Mucosa of stomach (tissue), 1 donor: ENCODE measurements around the gene FTCD.

ENCODE experiments used
- H3K27me3 ChIP-seq: one replicate; pipeline ENCODE4 v1.7.0; 2013; ENCODE audit warnings: mild to moderate bottlenecking, low read length; ENCODE audit not compliant: control insufficient read depth, insufficient read depth
- H3K36me3 ChIP-seq: one replicate; pipeline ENCODE4 v1.7.0; 2013; ENCODE audit warnings: low read length; ENCODE audit not compliant: control insufficient read depth, insufficient read depth
- H3K4me1 ChIP-seq: one replicate; pipeline ENCODE4 v1.7.0; 2013; ENCODE audit warnings: mild to moderate bottlenecking, low read length; ENCODE audit not compliant: control insufficient read depth, insufficient read depth
- H3K4me3 ChIP-seq: one replicate; pipeline ENCODE4 v1.7.0; 2013; ENCODE audit warnings: low read length
- H3K9ac ChIP-seq: one replicate; pipeline ENCODE4 v1.7.0; 2013; ENCODE audit warnings: mild to moderate bottlenecking, low read length, moderate library complexity
- H3K9me3 ChIP-seq: one replicate; pipeline ENCODE4 v1.7.0; 2013; ENCODE audit warnings: mild to moderate bottlenecking, low read length, moderate library complexity; ENCODE audit not compliant: control insufficient read depth
- donor health status: Pancreatic carcinoma.

Gene FTCD

GRCh38 chr21:46126309-46127238 lies 28.8 kb downstream of the FTCD start:
- no peak overlapping the region for H3K4me3 ChIP-seq
- no peaks in the 10 kb centered on the region for H3K36me3 ChIP-seq
- no peaks in the 10 kb centered on the region for H3K27me3 ChIP-seq
- H3K9me3 ChIP-seq = no peaks in the 10 kb centered on the region
- H3K9ac ChIP-seq = no peak overlapping the region
- H3K4me1 ChIP-seq = no peaks in the 10 kb centered on the region

DNA sequence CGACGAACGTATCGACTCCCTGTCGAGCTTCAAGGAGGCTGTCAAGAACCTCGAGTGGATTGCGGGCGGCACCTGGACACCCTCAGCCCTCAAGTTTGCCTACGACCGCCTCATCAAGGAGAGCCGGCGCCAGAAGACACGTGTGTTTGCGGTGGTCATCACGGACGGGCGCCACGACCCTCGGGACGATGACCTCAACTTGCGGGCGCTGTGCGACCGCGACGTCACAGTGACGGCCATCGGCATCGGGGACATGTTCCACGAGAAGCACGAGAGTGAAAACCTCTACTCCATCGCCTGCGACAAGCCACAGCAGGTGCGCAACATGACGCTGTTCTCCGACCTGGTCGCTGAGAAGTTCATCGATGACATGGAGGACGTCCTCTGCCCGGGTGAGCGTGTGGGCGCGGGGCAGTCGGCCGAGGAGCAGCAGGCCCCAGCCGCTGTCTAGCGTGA lies 29.5 kb downstream of the FTCD start:
- no peaks in the 10 kb centered on the region for H3K27me3 ChIP-seq
- no peaks in the 10 kb centered on the region for H3K36me3 ChIP-seq
- H3K4me1 ChIP-seq = no peaks in the 10 kb centered on the region
- H3K9ac ChIP-seq = no peak overlapping the region
- H3K9me3 ChIP-seq = no peaks in the 10 kb centered on the region
- no peak overlapping the region for H3K4me3 ChIP-seq

DNA sequence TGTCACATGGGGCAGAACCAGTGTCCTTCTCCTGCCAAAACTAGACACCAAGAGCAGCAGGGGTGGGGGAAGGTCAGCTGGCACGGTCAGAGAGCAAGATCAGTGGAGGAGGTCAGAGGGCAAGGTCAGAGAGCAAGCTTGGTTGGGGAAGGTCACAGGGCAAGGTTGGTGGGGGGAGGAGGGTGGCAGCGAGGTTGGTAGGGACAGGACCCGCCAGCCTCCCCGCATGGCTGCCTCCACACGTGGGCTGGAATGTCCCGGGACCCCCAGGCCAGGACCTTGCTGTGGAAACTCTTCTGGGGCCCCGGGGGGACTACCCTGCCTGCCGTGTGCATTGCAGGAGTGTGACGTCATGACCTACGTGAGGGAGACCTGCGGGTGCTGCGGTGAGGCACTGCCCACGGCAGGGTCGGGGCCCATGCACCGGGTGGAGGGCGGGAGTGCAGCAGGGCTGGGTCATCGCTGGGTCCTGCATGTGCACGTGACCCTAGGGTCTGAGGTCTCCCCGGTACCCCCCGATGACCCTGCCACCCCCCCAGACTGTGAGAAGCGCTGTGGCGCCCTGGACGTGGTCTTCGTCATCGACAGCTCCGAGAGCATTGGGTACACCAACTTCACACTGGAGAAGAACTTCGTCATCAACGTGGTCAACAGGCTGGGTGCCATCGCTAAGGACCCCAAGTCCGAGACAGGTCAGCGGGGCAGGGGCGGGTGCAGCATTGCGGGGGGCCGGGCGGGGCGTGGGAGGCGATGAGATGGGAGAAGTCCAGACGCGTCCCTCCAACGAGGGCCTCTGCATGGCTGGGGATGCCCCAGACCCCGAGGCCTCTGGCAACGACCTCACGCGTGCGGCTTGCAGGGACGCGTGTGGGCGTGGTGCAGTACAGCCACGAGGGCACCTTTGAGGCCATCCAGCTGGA lies 30.2 kb downstream of the FTCD start:
- Histone ChIP-seq H3K4me1 (no peaks in the 10 kb centered on the region), H3K9ac (no peak overlapping the region)

DNA sequence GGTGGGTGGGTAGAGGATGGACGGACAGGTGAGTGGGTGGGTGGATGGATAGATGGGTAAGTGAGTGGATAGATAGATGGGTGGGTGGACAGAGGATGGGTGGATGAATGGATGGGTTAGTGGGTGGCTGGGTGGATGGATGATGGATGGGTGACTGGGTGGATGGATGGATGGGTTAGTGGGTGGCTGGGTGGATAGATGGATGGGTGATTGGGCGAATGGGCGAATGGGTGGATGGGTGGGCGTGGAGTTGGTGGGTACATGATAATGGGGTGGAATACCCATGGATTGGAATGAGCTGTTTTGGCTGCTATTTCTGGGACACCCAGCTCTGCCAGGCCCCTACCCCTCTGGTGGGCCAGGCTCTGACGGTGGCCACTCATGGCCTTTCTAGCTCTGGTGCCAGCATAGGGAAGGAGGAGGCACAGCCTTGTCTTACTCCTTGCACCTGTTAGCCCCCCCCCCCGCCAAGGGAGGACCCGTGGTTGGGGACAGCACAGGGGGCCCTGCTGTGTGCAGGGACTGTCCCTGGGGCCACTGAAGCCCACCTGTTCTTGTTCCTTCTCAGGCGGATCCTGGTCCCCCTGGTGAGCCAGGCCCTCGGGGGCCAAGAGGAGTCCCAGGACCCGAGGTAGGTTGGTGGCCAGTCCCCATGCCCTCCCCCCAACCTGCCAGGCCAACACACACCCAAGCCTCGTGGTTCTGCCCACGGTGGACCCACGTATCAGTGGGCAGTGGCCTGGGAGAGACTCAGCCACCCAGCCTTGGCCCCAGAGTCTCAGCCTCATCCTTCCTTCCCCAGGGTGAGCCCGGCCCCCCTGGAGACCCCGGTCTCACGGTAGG lies 31.1 kb downstream of the FTCD start:
- Histone ChIP-seq H3K4me3 (no peak overlapping the region), H3K4me1 (no peaks in the 10 kb centered on the region), H3K27me3 (no peaks in the 10 kb centered on the region), H3K9ac (no peak overlapping the region), H3K36me3 (no peaks in the 10 kb centered on the region), H3K9me3 (no peaks in the 10 kb centered on the region)

More for the DNA sequence above, 30.2 kb downstream of the FTCD start:
- Histone ChIP-seq H3K9me3 (no peaks in the 10 kb centered on the region), H3K36me3 (no peaks in the 10 kb centered on the region), H3K27me3 (no peaks in the 10 kb centered on the region), H3K4me3 (no peak overlapping the region)

- Histone ChIP-seq H3K9me3 (no peaks in the 10 kb centered on the region), H3K27me3 (no peaks in the 10 kb centered on the region), H3K4me1 (no peaks in the 10 kb centered on the region), H3K9ac (no peak overlapping the region), H3K4me3 (no peak overlapping the region), H3K36me3 (no peaks in the 10 kb centered on the region)
Measured at GRCh38 chr21:46122758-46123683, 32.4 kb downstream of the FTCD start.

- Histone ChIP-seq H3K36me3 (no peaks in the 10 kb centered on the region), H3K4me3 (no peak overlapping the region), H3K27me3 (no peaks in the 10 kb centered on the region), H3K9me3 (no peaks in the 10 kb centered on the region), H3K9ac (no peak overlapping the region), H3K4me1 (no peaks in the 10 kb centered on the region)
Measured at GRCh38 chr21:46122237-46122671, 33.1 kb downstream of the FTCD start.

GRCh38 chr21:46121286-46122221 lies 33.8 kb downstream of the FTCD start:
- Histone ChIP-seq H3K4me1 (no peaks in the 10 kb centered on the region), H3K27me3 (no peaks in the 10 kb centered on the region), H3K36me3 (no peaks in the 10 kb centered on the region), H3K9ac (no peak overlapping the region), H3K4me3 (no peak overlapping the region), H3K9me3 (no peaks in the 10 kb centered on the region)

DNA sequence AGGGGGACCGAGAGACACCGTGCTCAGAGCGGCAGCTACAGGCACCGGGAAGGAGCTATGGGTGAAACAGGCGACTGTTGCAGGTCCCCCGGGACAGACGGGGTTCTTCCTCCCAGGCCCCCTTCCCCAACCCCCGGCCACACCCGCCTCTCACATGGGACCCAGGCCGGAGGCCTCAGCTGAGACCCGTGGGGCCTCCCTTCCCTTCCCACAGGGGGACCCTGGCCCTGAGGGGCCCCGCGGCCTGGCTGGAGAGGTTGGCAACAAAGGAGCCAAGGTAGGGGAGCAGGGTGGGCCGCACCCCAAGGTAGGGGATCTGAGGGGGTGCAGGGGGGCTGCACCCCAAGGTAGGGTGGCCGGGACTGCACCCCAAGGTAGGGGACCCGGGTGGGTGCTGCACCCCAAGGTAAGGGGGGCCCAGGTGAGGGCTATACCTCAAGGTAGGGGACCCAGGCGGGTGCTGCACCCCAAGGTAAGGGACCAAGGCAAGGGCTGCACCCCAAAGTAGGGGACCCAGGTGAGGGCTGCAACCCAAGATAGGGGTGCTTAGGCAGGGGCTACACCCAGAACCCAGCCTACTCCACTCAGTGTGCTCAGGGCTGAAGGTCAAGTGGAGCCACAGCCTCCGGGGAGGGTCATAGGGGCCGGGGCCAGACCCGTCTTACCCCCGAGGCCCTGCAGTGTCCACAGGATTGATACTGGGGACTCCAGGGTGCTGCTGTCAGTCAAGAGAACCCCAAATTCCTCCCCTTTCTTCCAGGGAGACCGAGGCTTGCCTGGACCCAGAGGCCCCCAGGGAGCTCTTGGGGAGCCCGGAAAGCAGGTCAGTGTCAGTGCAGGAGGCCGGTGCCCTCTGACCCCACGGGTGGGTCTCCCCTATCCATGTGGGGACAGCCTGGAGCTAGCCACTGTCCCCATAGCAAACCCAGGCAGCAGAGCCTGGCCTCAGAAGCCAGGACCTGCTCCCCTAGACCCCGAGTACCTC lies 34.8 kb downstream of the FTCD start:
- Histone ChIP-seq H3K4me3 (no peak overlapping the region), H3K36me3 (no peaks in the 10 kb centered on the region), H3K27me3 (no peaks in the 10 kb centered on the region), H3K9me3 (no peaks in the 10 kb centered on the region), H3K4me1 (no peaks in the 10 kb centered on the region), H3K9ac (no peak overlapping the region)

DNA sequence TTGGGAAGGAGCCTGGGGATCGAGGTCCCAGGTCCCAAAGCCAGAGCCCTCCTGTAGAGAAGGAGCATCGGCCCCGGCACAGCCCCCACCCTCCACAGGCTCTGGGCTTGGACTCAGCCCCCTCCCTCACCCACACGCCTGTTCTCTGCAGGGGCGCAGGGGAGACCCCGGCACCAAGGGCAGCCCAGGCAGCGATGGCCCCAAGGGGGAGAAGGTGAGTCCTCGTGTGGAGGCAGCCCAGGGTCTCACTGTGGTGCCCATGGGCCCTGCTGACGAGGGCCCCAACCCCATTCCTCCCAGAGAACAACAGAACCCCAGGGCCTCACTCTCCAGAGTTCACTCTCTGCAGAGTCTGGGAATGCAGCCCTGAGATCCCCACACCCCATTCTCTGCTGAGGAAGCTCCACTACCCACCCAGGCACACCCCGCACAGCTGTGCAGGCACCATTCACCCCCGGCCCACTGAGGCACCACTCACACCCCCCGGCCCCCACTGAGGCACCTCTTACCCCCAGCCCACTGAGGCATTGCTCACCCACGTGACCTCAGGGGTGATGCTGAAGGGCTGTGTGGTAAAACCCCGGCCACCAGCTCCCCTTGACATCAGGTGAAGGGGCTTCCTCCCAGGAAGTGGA lies 35.6 kb downstream of the FTCD start:
- no peaks in the 10 kb centered on the region for H3K36me3 ChIP-seq
- no peaks in the 10 kb centered on the region for H3K4me1 ChIP-seq
- H3K4me3 ChIP-seq = no peak overlapping the region
- H3K9ac ChIP-seq = no peak overlapping the region
- H3K9me3 ChIP-seq = no peaks in the 10 kb centered on the region
- no peaks in the 10 kb centered on the region for H3K27me3 ChIP-seq
